H9 (cell line): ENCODE data around the gene FAM241A. TPM values are rescaled to one million over a fixed set of nuclear protein-coding genes. Genes with fewer than 3 reads are reported as not detected.

Experiments
- DNase-seq: peaks from one replicate; pipeline ENCODE4 v3.0.0-alpha.2; 2017
- H2AFZ ChIP-seq: one replicate; pipeline ENCODE4 v1.6.1; 2013; ENCODE audit warnings: mild to moderate bottlenecking, low read length, control low read depth, moderate library complexity
- H2AK5ac ChIP-seq: 2 replicates; pipeline ENCODE4 v1.6.1; 2013; ENCODE audit warnings: low read length, control low read depth, mixed read lengths; ENCODE audit not compliant: insufficient read length
- H2BK120ac ChIP-seq: one replicate; pipeline ENCODE4 v1.6.1; 2013; ENCODE audit warnings: low read depth, mild to moderate bottlenecking, low read length, control low read depth, inconsistent platforms; ENCODE audit not compliant: poor library complexity, severe bottlenecking
- H2BK12ac ChIP-seq: 2 replicates; pipeline ENCODE4 v1.6.1; 2013; ENCODE audit warnings: low read length, control low read depth, mixed read lengths, low read depth; ENCODE audit not compliant: insufficient read length
- H2BK15ac ChIP-seq: 2 replicates; pipeline ENCODE4 v1.6.1; 2013; ENCODE audit warnings: low read depth, low read length, control low read depth
- H2BK20ac ChIP-seq: one replicate; pipeline ENCODE4 v1.6.1; 2013; ENCODE audit warnings: low read depth, mild to moderate bottlenecking, low read length, control low read depth, inconsistent platforms; ENCODE audit not compliant: poor library complexity, severe bottlenecking
- H2BK5ac ChIP-seq: 2 replicates; pipeline ENCODE4 v1.6.1; 2013; ENCODE audit warnings: low read length, control low read depth, mixed read lengths; ENCODE audit not compliant: insufficient read length
- H3K14ac ChIP-seq: 2 replicates; pipeline ENCODE4 v1.6.1; 2013; ENCODE audit warnings: low read length, control low read depth; ENCODE audit not compliant: insufficient read depth
- H3K18ac ChIP-seq: 2 replicates; pipeline ENCODE4 v1.6.1; 2013; ENCODE audit warnings: low read depth, mild to moderate bottlenecking, mixed read lengths, low read length, control low read depth; ENCODE audit not compliant: insufficient read length
- H3K23ac ChIP-seq: 2 replicates; pipeline ENCODE4 v1.6.1; 2013; ENCODE audit warnings: low read length, control low read depth, mixed read lengths, low read depth; ENCODE audit not compliant: insufficient read length
- H3K23me2 ChIP-seq: 2 replicates; pipeline ENCODE4 v1.6.1; 2013; ENCODE audit warnings: low read depth, mild to moderate bottlenecking, mixed read lengths, low read length, control low read depth; ENCODE audit not compliant: insufficient read length, poor library complexity, severe bottlenecking
- H3K27ac ChIP-seq: 2 replicates; pipeline ENCODE4 v1.5.1; 2013; ENCODE audit warnings: low read length, control low read depth, mixed read lengths, low read depth; ENCODE audit not compliant: insufficient read length
- H3K27me3 ChIP-seq: 2 replicates; pipeline ENCODE4 v1.6.1; 2013; ENCODE audit warnings: low read length, control low read depth, inconsistent platforms; ENCODE audit not compliant: insufficient read depth
- H3K4ac ChIP-seq: 2 replicates; pipeline ENCODE4 v1.6.1; 2013; ENCODE audit warnings: low read depth, mild to moderate bottlenecking, control low read depth, inconsistent platforms, low read length, moderate library complexity
- H3K4me1 ChIP-seq: 2 replicates; pipeline ENCODE4 v1.6.1; 2013; ENCODE audit warnings: low read length, control low read depth, inconsistent platforms; ENCODE audit not compliant: insufficient read depth
- H3K4me2 ChIP-seq: 2 replicates; pipeline ENCODE4 v1.6.1; 2013; ENCODE audit warnings: low read length, control low read depth, mixed read lengths; ENCODE audit not compliant: insufficient read length, insufficient read depth
- H3K56ac ChIP-seq: 2 replicates; pipeline ENCODE4 v1.6.1; 2013; ENCODE audit warnings: low read depth, mild to moderate bottlenecking, mixed read lengths, low read length, control low read depth; ENCODE audit not compliant: insufficient read length
- H3K79me1 ChIP-seq: 2 replicates; pipeline ENCODE4 v1.6.1; 2013; ENCODE audit warnings: low read depth, mild to moderate bottlenecking, moderate library complexity, low read length, control low read depth, inconsistent platforms; ENCODE audit not compliant: insufficient read depth, poor library complexity, severe bottlenecking
- H3K79me2 ChIP-seq: 2 replicates; pipeline ENCODE4 v1.6.1; 2013; ENCODE audit warnings: low read length, control low read depth, inconsistent platforms; ENCODE audit not compliant: insufficient read depth
- H3K9ac ChIP-seq: 2 replicates; pipeline ENCODE4 v1.6.1; 2013; ENCODE audit warnings: low read length, control low read depth, mixed read lengths; ENCODE audit not compliant: insufficient read length; ENCODE audit errors: extremely low read depth
- H3K9me3 ChIP-seq: one replicate; pipeline ENCODE4 v1.6.1; 2013; ENCODE audit warnings: low read depth, low read length, inconsistent platforms; ENCODE audit not compliant: control insufficient read depth
- H3T11ph ChIP-seq: one replicate; pipeline ENCODE4 v1.6.1; 2013; ENCODE audit warnings: mild to moderate bottlenecking, low read length, control low read depth, inconsistent platforms
- H4K20me1 ChIP-seq: one replicate; pipeline ENCODE4 v1.6.1; 2013; ENCODE audit not compliant: control insufficient read depth, insufficient read length, insufficient read depth
- H4K5ac ChIP-seq: 2 replicates; pipeline ENCODE4 v1.6.1; 2013; ENCODE audit warnings: low read depth, mild to moderate bottlenecking, mixed read lengths, low read length, control low read depth; ENCODE audit not compliant: insufficient read length
- H4K8ac ChIP-seq: replicated peaks from 2 replicates; pipeline ENCODE4 v1.6.1; 2013; ENCODE audit warnings: low read length, control low read depth, mixed read lengths, low read depth; ENCODE audit not compliant: insufficient read length
- H4K91ac ChIP-seq: 2 replicates; pipeline ENCODE4 v1.6.1; 2013; ENCODE audit warnings: low read depth, mild to moderate bottlenecking, moderate library complexity, mixed read lengths, low read length, control low read depth; ENCODE audit not compliant: insufficient read length
- H3K27ac Mint-ChIP-seq, 3 experiments: 2 replicates in 2 of 3; 3 replicates in 1 of 3; pipeline ENCODE4 v1.8.0; 2020 to 2021; ENCODE audit warnings: mixed read lengths in 3 of 3, mild to moderate bottlenecking in 1 of 3, moderate library complexity in 1 of 3
- H3K27me3 Mint-ChIP-seq: 2 replicates; pipeline ENCODE4 v1.8.0; 2021; ENCODE audit warnings: low read depth, mild to moderate bottlenecking, moderate library complexity, mixed read lengths
- H3K36me3 Mint-ChIP-seq, 3 experiments: 2 replicates in 2 of 3; 3 replicates in 1 of 3; pipeline ENCODE4 v1.8.0; 2020 to 2021; ENCODE audit warnings: low read depth in 3 of 3, mixed read lengths in 3 of 3; ENCODE audit not compliant: insufficient read depth in 1 of 3
- H3K4me1 Mint-ChIP-seq, 2 experiments: 2 replicates each; pipeline ENCODE4 v1.8.0; 2020; ENCODE audit warnings: mixed read lengths in 2 of 2
- H3K4me3 Mint-ChIP-seq, 2 experiments: 2 replicates in 1 of 2; 3 replicates in 1 of 2; pipeline ENCODE4 v1.8.0; 2020 to 2021; ENCODE audit warnings: mild to moderate bottlenecking in 2 of 2, mixed read lengths in 2 of 2, moderate library complexity in 1 of 2
- H3K9me3 Mint-ChIP-seq, 2 experiments: 2 replicates in 1 of 2; 3 replicates in 1 of 2; pipeline ENCODE4 v1.8.0; 2020; ENCODE audit warnings: mild to moderate bottlenecking in 2 of 2, mixed read lengths in 2 of 2, moderate library complexity in 1 of 2
- WGBS: extraction: QIAGEN DNeasy Blood & Tissue Kit; methylation state at CpG from one replicate; pipeline ENCODE4 v1.1.7; 2013; ENCODE audit warnings: missing lambda C conversion rate, low lambda C conversion rate, mixed read lengths; ENCODE audit not compliant: insufficient read length; ENCODE audit errors: extremely low coverage; 5-methylcytosine and 5-hydroxymethylcytosine counted together
- long read RNA-seq: library from polyadenylated mRNA; unstranded; transcript quantifications from one replicate; pipeline ENCODE4 v2.0.0, GENCODE V29; 2020
- total RNA-seq: library from RNA; stranded (reverse); gene quantifications from 2 replicates; pipeline ENCODE4 v1.2.1, GENCODE V29; 2021
- TF ChIP-seq, protein P1 (sequence below): fragments of 200-600 bp; sonication (generic); conservative IDR thresholded peaks from 3 replicates; pipeline ENCODE4 v1.8.0; 2021; ENCODE audit warnings: antibody characterized with exemption, mild to moderate bottlenecking

Gene FAM241A
- 0.09 and 0.13 TPM in 2 replicates for total RNA-seq
- long read RNA-seq: 0 reads

GRCh38 chr4:112145326-112145789 is at the start of gene FAM241A:
Gene FAM241A, plus strand, starts transcription at chr4:112145454. Its CDS starts 127 bp downstream, at chr4:112145581.
- peaks cover 4% of the 10 kb centered on the region for H3K23me2 ChIP-seq
- no peak within 1 kb of the TSS for H2BK20ac ChIP-seq
- no peak within 1 kb of the TSS for H3K4ac ChIP-seq
- no peaks in the 10 kb centered on the region for H3K4me1 ChIP-seq
- TF ChIP-seq, protein P1, sequence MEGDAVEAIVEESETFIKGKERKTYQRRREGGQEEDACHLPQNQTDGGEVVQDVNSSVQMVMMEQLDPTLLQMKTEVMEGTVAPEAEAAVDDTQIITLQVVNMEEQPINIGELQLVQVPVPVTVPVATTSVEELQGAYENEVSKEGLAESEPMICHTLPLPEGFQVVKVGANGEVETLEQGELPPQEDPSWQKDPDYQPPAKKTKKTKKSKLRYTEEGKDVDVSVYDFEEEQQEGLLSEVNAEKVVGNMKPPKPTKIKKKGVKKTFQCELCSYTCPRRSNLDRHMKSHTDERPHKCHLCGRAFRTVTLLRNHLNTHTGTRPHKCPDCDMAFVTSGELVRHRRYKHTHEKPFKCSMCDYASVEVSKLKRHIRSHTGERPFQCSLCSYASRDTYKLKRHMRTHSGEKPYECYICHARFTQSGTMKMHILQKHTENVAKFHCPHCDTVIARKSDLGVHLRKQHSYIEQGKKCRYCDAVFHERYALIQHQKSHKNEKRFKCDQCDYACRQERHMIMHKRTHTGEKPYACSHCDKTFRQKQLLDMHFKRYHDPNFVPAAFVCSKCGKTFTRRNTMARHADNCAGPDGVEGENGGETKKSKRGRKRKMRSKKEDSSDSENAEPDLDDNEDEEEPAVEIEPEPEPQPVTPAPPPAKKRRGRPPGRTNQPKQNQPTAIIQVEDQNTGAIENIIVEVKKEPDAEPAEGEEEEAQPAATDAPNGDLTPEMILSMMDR: no peak
- H3K9me3 ChIP-seq: no peaks in the 10 kb centered on the region
- H3T11ph ChIP-seq: no peak within 1 kb of the TSS
- H2BK12ac ChIP-seq: no peak within 1 kb of the TSS
- H3K27me3 Mint-ChIP-seq: peaks cover 31% of the 10 kb centered on the region
- H4K5ac ChIP-seq: no peak within 1 kb of the TSS
- H3K18ac ChIP-seq: no peak within 1 kb of the TSS
- no peak within 1 kb of the TSS for H3K56ac ChIP-seq
- H3K4me3 Mint-ChIP-seq: peak within 1 kb of the TSS; percentile 82 to 91
- no peak within 1 kb of the TSS for H4K91ac ChIP-seq
- no peaks in the 10 kb centered on the region for H3K36me3 Mint-ChIP-seq
- WGBS: no CpG with 5 or more reads among the region's 70 CpGs
- peak within 1 kb of the TSS; percentile 95 for H2AFZ ChIP-seq
- no peaks in the 10 kb centered on the region for H3K9me3 Mint-ChIP-seq
- no peak within 1 kb of the TSS for H2AK5ac ChIP-seq
- peak within 1 kb of the TSS; percentile 81 for H3K4me2 ChIP-seq
- H3K27ac ChIP-seq: no peak within 1 kb of the TSS
- H3K27me3 ChIP-seq: peaks cover 4% of the 10 kb centered on the region; the same call in 1 of the 2 replicates
- H3K79me2 ChIP-seq: no peaks in the 10 kb centered on the region
- H3K79me1 ChIP-seq: no peaks in the 10 kb centered on the region
- H2BK120ac ChIP-seq: no peak within 1 kb of the TSS
- peak within 1 kb of the TSS; percentile 76 for H3K9ac ChIP-seq
- H3K4me1 Mint-ChIP-seq: peaks cover 5 to 10% of the 10 kb centered on the region in 2 experiments; a peak in 3 of 4 replicates
- H2BK5ac ChIP-seq: no peak within 1 kb of the TSS
- no peak within 1 kb of the TSS for H3K23ac ChIP-seq
- no peak within 1 kb of the TSS; a peak in 1 of 7 replicates for H3K27ac Mint-ChIP-seq
- no peak within 1 kb of the TSS for H3K14ac ChIP-seq
- DNase-seq: peak; percentile 89
- no peaks in the 10 kb centered on the region for H4K20me1 ChIP-seq
- no peak within 1 kb of the TSS for H4K8ac ChIP-seq
- no peak within 1 kb of the TSS for H2BK15ac ChIP-seq
